NK-92 treated with Interleukin-12 subunit alpha and Interleukin-12 subunit beta, amount 100 ng/mL, for 24 hours (cell line): ENCODE data around the gene ADH4.
"Not testable (repeated sequence)": the region's sequence is repeated elsewhere in the genome, so short reads cannot be mapped to it uniquely, and the experiment has no call there.

ENCODE experiments used
- DNase-seq: peaks from one replicate; lab custom pipeline; 2025; lab: John Stamatoyannopoulos, UW

ADH4 gene

DNA sequence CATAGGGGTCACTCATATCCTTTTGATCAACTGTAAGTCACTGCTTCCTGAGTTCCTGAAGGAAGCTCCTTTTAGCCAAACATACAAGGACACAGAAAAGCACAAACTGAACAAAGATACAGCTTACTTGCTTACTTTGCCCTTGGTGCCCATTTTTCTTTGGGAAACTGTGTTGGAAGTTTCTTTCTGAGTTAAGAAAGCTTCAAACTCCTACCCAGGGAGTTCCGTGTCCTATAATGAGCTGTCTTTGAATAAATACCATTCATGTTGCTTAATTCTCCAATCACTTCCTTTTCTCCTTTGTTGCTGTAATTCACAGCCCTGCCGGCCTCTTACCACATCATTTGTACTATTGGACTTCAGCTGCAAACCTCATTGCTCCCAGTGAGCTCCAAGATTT, at the start of gene ADH4:
TSS of gene ADH4 (minus strand) at position 228 of the 400 bp plus-strand sequence. CDS start at position 153, 75 bp downstream.
- DNase-seq, result no peak

DNA sequence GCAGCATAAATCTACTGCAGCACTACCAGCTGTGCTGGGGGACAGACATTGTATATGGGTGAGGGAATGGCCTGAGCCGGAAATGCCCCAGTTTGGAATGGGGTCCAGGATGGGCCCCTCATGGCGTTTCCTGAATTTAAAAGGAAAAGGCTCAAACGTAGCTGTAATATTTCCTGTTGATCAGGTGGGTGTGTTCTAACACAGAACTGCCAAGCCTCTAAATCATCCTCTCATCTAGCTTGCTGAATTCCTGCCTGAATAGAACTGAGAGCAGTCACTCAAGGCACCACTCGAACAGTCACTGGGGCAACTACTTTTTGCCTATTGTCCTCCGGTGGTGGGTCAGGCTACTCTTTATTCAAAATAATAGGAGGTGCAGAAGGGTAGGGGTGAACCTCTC, 46.2 kb upstream of the ADH4 start:
- DNase-seq, result no peak

DNA sequence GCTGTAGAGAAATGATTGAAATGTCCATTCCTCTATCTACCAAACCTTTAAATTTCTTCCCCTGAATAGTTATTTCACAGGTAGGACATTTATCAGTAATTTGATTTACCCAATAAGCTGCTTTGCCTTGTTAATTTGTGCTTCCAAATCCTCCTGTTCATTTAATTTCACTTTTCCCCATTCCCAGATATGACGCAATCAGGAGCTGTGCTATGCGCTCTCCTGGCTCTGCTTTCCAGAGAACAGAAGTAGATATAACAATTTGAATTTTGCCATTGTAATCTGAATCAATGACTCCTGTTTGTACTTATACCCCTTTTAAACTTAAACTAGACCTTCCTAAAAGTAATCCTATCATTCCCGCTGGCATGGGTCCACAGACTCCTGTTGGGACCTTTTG, 45.8 kb upstream of the ADH4 start:
- DNase-seq, result not testable (repeated sequence)

- DNase-seq, result no peak
These were observed 41.9 kb upstream of the ADH4 start for GRCh38 chr4:99186029-99186428.

- DNase-seq, result no peak
These were observed 41.5 kb upstream of the ADH4 start for GRCh38 chr4:99185581-99185980.

DNA sequence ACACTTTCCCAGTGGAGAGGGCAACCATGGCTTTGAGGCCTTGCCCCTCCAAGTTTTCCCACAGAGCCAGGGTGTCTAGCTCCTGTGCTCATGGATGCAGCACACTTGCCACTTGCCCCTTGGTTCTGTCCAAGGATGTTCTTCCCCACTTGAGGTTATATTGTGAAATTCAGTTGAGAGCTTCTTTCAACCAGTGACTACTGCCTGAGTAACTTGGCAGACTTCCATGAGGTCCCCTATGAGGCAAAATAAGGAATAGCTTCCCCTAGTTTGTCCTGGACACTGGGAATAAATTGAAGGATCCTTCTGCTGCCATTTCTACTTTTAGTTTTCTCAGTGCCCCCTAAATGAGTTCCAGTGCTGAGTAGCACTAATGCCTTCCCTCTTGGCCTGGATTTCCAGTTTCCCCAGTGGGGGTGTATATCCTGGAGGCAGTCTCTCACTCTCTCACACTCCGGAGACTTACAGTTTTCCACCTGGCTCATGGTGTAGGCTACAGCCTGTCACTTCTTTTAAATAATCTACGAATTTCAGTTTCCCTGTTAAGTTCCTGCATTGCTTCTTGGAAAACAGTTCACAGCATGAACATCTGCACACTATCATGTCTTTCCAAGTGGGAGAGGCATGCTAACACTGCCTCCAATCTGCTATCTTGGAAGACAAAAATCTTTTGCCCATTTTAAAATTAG, 36.4 kb upstream of the ADH4 start:
- DNase-seq, result no peak

- no peak for DNase-seq
These were observed 35.5 kb upstream of the ADH4 start for GRCh38 chr4:99179626-99180025.

DNA sequence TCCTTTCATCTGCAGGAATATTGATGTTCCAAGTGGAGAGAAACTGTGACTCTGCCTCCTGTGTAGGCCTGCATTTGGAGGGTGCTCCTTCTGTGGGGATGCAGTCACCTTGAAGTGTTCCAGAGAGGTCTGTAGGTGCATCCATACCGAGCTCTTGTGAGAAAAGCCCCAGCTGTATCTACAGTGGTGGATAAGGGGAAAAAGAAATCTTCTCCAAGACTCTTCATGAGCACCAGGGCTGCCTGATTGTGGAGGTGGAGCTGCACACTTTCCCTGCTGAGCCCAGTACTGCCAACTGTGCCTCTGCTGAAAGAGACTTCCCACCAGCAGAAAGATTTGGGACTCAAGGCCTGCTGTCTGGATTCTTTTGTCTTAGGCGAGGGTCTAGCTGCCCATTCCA, 35.1 kb upstream of the ADH4 start:
- DNase-seq, result no peak

- DNase-seq, result no peak
These were observed 22.4 kb upstream of the ADH4 start for GRCh38 chr4:99166544-99166943.

DNA sequence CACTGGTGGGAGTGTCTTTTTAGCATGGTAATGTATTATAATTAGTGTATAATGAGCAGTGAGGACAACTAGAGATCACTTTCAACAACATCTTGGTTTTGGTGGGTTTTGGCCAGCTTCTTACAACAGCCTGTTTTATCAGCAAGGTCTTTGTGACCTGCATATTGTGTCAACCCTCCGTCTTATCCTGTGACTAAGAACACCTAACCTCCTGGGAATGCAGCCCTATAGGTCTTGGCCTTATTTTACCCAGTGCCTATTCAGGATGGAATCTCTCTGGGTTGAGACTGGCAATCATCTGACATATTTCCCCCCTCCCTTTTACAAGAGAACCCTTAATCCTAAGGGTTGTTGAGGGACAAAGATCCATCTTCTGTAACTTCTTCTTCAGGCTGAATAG, 21.9 kb upstream of the ADH4 start:
- DNase-seq, result no peak

- DNase-seq, result no peak
These were observed 17.4 kb upstream of the ADH4 start for GRCh38 chr4:99161373-99162099.

- no peak for DNase-seq
These were observed 15.6 kb upstream of the ADH4 start for GRCh38 chr4:99159699-99160098.

GRCh38 chr4:99157478-99157935, 13.4 kb upstream of the ADH4 start:
- no peak for DNase-seq

DNA sequence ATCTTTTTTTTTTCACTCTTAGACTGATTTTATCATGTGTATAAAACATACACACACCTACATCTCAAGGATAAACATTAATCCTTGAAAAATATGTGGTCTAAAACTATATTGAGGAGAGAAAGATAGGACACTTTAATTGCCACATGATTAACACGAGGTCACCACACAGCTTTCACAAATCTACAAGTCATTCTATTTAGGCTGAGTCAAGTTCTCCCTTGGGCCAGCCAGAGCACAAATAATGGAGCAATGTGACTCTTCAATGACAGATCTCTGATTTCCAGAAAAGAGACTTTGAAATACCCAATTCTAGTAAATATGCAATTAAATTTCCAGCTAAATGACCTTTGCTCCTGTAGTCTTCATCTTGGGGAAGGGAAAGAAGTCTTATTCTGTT, 12.9 kb upstream of the ADH4 start:
- DNase-seq, result no peak

GRCh38 chr4:99154658-99155342, 10.7 kb upstream of the ADH4 start:
- no peak for DNase-seq

- DNase-seq, result no peak
These were observed 7.9 kb upstream of the ADH4 start for GRCh38 chr4:99151995-99152394.

GRCh38 chr4:99151452-99151851, 7.4 kb upstream of the ADH4 start:
- DNase-seq, result no peak

DNA sequence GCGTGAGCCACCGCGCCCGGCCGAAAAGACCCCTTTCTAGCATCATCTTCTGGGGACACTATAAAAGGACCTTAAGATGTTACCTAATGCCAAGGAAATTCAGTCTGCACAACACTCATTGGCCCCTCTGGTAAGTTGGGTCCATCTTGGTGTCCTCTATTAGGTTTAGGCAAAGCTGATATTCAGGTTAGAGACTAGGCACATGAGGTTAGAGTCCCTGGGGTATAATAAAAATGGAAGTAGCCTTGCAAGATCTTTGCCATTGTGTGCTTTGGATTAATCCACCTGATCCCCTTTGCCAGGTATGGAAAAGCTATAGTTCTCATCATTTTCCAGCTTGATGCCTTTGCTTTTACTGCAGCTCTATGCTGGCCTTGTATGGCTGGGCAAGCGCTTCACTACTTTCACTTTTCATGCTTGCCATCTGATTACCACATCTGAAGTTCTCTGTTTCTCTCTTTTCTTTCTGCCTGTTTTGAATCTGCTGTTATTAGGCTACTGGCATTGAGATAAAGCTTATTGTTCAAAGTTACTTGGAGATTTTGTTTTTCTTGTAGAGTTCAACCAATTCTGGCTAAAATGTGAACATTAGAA, 5.4 kb upstream of the ADH4 start:
- no peak for DNase-seq

GRCh38 chr4:99148550-99148949, 4.5 kb upstream of the ADH4 start:
- no peak for DNase-seq

DNA sequence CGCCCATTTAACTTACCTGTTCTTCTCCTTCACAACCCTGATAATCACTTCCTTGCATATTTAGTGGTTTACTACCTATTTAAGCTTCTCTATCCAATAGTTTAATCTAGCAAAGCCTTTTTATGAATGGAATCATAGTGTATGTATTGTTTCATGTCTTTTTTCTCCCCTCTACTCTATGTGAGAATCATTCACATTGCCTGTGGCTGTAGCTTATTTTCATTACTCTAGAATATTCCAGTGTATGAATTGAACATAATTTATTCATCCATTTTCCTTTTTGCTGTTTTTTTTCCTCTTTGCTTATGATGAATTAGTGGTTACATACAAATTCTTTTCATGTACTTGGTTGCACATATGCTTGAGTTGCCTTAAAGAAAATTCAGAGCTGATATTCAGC, 490 bp upstream of the ADH4 start:
- no peak for DNase-seq

- DNase-seq, result no peak
These were observed 7.8 kb downstream of the ADH4 start for GRCh38 chr4:99136329-99136728.

DNA sequence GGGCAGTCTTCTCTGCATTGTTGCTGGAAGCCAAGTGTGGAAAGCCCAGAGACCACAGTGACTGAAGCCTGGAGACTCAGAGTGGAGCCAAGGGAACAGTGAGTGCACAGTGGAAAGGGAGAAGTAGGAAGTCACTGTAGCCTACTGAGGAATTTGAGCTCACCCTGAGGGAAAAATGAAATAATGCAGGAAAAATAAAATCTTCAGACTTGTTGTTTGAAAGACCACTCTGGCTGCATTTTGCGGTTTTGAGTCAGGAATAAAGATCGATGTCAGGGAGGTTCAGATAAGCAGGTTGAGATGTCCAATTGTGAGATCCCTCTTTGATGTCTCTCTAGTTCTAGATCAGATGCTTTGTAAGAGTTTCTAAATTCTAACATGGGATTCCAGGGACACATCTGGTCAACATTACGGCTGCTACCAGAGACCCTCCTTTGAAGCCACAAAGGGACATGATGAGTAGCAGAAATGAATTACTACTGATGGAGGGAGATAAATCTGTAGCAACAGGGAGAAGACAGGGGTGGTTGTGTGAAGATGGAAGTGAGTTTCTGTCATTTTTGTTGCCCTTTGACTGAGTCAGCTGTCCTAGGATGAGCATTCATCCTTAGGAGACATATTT, 8.4 kb downstream of the ADH4 start:
- no peak for DNase-seq
